K562 (cell line): Measurements from ENCODE around the gene PAAF1. TPM values are rescaled to one million over a fixed set of nuclear protein-coding genes. Genes with fewer than 3 reads are reported as not detected.
A peak's percentile ranks its signal among the peaks of the same experiment; 100 is the strongest.

Experiments used
- ATAC-seq: fragments of 200-7000 bp; cut with Tn5 transposase; 3 replicates; pipeline ENCODE4 v1.9.1; 2020; ENCODE audit warnings: moderate library complexity
- BruUV-seq: library from RNA; stranded (reverse); fragments of 400-500 nt; replicated peaks from 2 replicates; lab custom pipeline; 2021; lab: Mats Ljungman, UMichigan
- CTCF ChIA-PET: fragments of 300-600 bp; formaldehyde crosslinking; extraction: SDS; loops from one replicate; lab custom pipeline; 2021; ENCODE audit warnings: low intra/inter-chr PET ratio; lab: Yijun Ruan, JAX
- POLR2A ChIA-PET: fragments of 300-600, 350-650 bp; sonication (Branson Sonifier 250); formaldehyde crosslinking; extraction: SDS; loops from one replicate; lab custom pipeline; 2021; ENCODE audit warnings: antibody characterized with exemption, inconsistent platforms; lab: Yijun Ruan, JAX
- DNase-seq, 4 experiments: peaks; one replicate each; pipeline versions ENCODE4 v3.0.0 to v3.0.0-alpha.2; 2011 to 2018; ENCODE audit warnings: low spot score in 3 of 4, mixed read lengths in 3 of 4; ENCODE audit errors: extremely low read depth in 1 of 4
- FAIRE-seq: peaks from 2 replicates; lab custom pipeline; 2011; peaks lifted over from hg19 to GRCh38; lab: Jason Lieb, UNC
- H2AFZ ChIP-seq: 2 replicates; pipeline ENCODE4 v1.6.0; 2011; ENCODE audit warnings: low read depth, low read length, control low read depth, inconsistent platforms
- H3K27ac ChIP-seq: fragments of 200-600 bp; 3 replicates; pipeline ENCODE4 v1.8.0; 2011; ENCODE audit warnings: low read depth, mild to moderate bottlenecking, control low read depth, inconsistent platforms, low read length, moderate library complexity, mixed read lengths; ENCODE audit errors: extremely low read depth
- H3K27me3 ChIP-seq, 2 experiments: fragments of 300-600 bp in 1 of 2; 2 replicates in 1 of 2; 3 replicates in 1 of 2; pipeline versions ENCODE4 v1.6.0 to v1.8.0; 2011; ENCODE audit warnings: inconsistent platforms in 2 of 2, low read length in 2 of 2, mild to moderate bottlenecking in 1 of 2, mixed read lengths in 1 of 2, moderate library complexity in 1 of 2; ENCODE audit not compliant: control insufficient read depth in 2 of 2, insufficient read depth in 2 of 2
- H3K36me3 ChIP-seq: fragments of 300-600 bp; 3 replicates; pipeline ENCODE4 v1.8.0; 2011; ENCODE audit warnings: mild to moderate bottlenecking, low read length, inconsistent platforms; ENCODE audit not compliant: control insufficient read depth, insufficient read depth
- H3K4me1 ChIP-seq, 2 experiments: fragments of 200-600 bp in 1 of 2; replicated peaks in 1 of 2; 2 replicates in 1 of 2; 3 replicates in 1 of 2; pipeline versions ENCODE4 v1.5.1 to v1.8.0; 2011; ENCODE audit warnings: inconsistent platforms in 2 of 2, low read length in 2 of 2, mild to moderate bottlenecking in 1 of 2, mixed read lengths in 1 of 2, moderate library complexity in 1 of 2; ENCODE audit not compliant: control insufficient read depth in 2 of 2, insufficient read depth in 2 of 2
- H3K4me2 ChIP-seq: 2 replicates; pipeline ENCODE4 v1.6.1; 2011; ENCODE audit warnings: low read length, control low read depth, inconsistent platforms, mixed read lengths; ENCODE audit not compliant: insufficient read depth
- H3K4me3 ChIP-seq: fragments of 200-600 bp; sonication (generic), shearing (Covaris generic); 2 replicates; pipeline ENCODE4 v1.5.1; 2016; ENCODE audit warnings: control low read depth, inconsistent platforms
- H3K79me2 ChIP-seq: fragments of 200-600 bp; 3 replicates; pipeline ENCODE4 v1.8.0; 2011; ENCODE audit warnings: low read length, inconsistent platforms; ENCODE audit not compliant: control insufficient read depth, insufficient read depth
- H3K9ac ChIP-seq, 2 experiments: 2 replicates each; pipeline versions ENCODE4 v1.6.0 to v1.6.1; 2011; ENCODE audit warnings: low read depth in 2 of 2, low read length in 2 of 2, control low read depth in 1 of 2, inconsistent platforms in 1 of 2, mild to moderate bottlenecking in 1 of 2, mixed read lengths in 1 of 2; ENCODE audit not compliant: insufficient read depth in 1 of 2
- H3K9me1 ChIP-seq: one replicate; pipeline ENCODE4 v1.6.0; 2011; ENCODE audit warnings: inconsistent platforms, mild to moderate bottlenecking, low read length, moderate library complexity; ENCODE audit not compliant: control insufficient read depth, insufficient read depth
- H3K9me3 ChIP-seq: replicated peaks from 2 replicates; pipeline ENCODE4 v1.5.1; 2011; ENCODE audit warnings: low read depth, low read length, inconsistent platforms; ENCODE audit not compliant: control insufficient read depth, insufficient read depth
- H4K20me1 ChIP-seq: replicated peaks from 2 replicates; pipeline ENCODE4 v1.6.1; 2011; ENCODE audit warnings: low read length, inconsistent platforms, mixed read lengths; ENCODE audit not compliant: control insufficient read depth, insufficient read depth
- BCOR ChIP-seq: fragments of 450-650 bp; IDR thresholded peaks from 2 replicates; pipeline ENCODE4 v1.6.1; 2016
- FOSL1 ChIP-seq: fragments of 200-800 bp; sonication (Bioruptor generic); conservative IDR thresholded peaks from 2 replicates; pipeline ENCODE4 v1.6.1; 2016; ENCODE audit warnings: missing genetic modification characterization, missing compliant biosample characterization
- POLR2A ChIP-seq: fragments of 450-650 bp; conservative IDR thresholded peaks from 2 replicates; pipeline ENCODE4 v1.6.1; 2016
- PTBP1 ChIP-seq: fragments of 200-400 bp; formaldehyde crosslinking; IDR thresholded peaks from 2 replicates; pipeline ENCODE4 v1.6.1; 2017; ENCODE audit warnings: low read depth, low read length
- RBM25 ChIP-seq: fragments of 200-400 bp; formaldehyde crosslinking; IDR thresholded peaks from 2 replicates; pipeline ENCODE4 v1.6.1; 2018; ENCODE audit warnings: low read length, low read depth, moderate library complexity; ENCODE audit not compliant: severe bottlenecking
- SUPT5H ChIP-seq: fragments of 450-650 bp; IDR thresholded peaks from 2 replicates; pipeline ENCODE4 v1.6.1; 2016
- ZFP36 ChIP-seq: fragments of 150-350 bp; IDR thresholded peaks from 2 replicates; pipeline ENCODE4 v1.6.1; 2018; ENCODE audit warnings: low read length, low read depth; ENCODE audit not compliant: partially characterized antibody
- WGBS: fragments of 100-300 bp; shearing (Covaris generic); methylation state at CpG from one replicate; pipeline ENCODE4 v1.1.6; 2016; ENCODE audit warnings: low coverage, mixed read lengths; ENCODE audit not compliant: insufficient coverage; ENCODE audit errors: missing lambda C conversion rate; 5-methylcytosine and 5-hydroxymethylcytosine counted together
- in situ Hi-C: fragments of 300-500 bp; cut with MboI; formaldehyde crosslinking; loops from 4 replicates; pipeline ENCODE4 v1.15.0; 2018; ENCODE audit warnings: inconsistent platforms, mixed read lengths
- intact Hi-C: fragments of 100-400 bp; cut with micrococcal nuclease; formaldehyde crosslinking; loops from 2 replicates; pipeline ENCODE4 v1.14.2; 2022
- polyA plus RNA-seq, 8 experiments: library from polyadenylated mRNA; depleted of rRNA in 4 of 8; stranded (reverse) in 5 of 8; unstranded in 3 of 8; fragments of >200 nt; fragmentation: Nextera tagmentation in 2 of 8; fragmentation: Illumina TruSeq in 1 of 8; extraction: Ambion mirVana in 2 of 8; extraction: Trizol in 1 of 8; gene quantifications; 2 replicates each; pipeline versions ENCODE4 v1.2.1 to v1.2.3, GENCODE V29; 2011 to 2014; ENCODE audit warnings: inconsistent platforms in 1 of 8, missing spikeins in 1 of 8
- total RNA-seq, 7 experiments: library from RNA; depleted of rRNA in 6 of 7; stranded (reverse); fragments of >200 nt in 6 of 7; fragmentation: Illumina TruSeq in 2 of 7; extraction: Trizol in 2 of 7; gene quantifications; 2 replicates each; pipeline versions ENCODE4 v1.2.1 to v1.2.3, GENCODE V29; 2011 to 2021; ENCODE audit warnings: low replicate concordance in 1 of 7

Gene PAAF1
- total and polyA plus RNA-seq, 9 of the 15 experiments (the other 6 are each of a cell fraction or from before 2014, with no cell fraction given) = 13.5 to 78.6 (median 23.3) TPM

DNA sequence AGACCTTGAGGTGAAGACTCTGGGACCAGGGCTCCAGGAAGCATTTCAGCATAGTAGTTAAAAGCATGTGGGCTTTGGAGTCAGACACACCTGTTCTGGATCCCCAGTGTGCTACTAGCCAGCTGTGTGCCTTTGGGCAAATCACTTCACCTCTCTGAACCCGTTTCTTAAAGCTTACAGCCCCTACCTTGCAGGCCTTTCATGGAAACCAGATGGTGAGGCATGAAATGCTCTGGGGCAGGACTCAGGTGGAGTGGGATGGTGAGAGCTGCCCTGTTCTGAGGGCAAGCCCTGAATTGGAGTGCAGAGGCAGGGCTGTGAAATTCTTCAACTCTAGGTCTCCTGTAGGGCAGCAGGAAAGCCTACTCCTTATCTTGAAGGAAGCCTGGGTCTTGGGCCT, 95.4 kb downstream of the PAAF1 start:
- H3K79me2 ChIP-seq = no peaks in the 10 kb centered on the region
- H3K9ac ChIP-seq = no peak overlapping the region
- TF ChIP-seq PTBP1 (no peak), BCOR (0 out of 2 replicates have a peak, but pooled peaks have one; percentile 64), ZFP36 (peak; percentile 78), SUPT5H (0 out of 2 replicates have a peak, but pooled peaks have one; percentile 39), POLR2A (peak; percentile 50), RBM25 (peak; percentile 63), FOSL1 (tag) (no peak)
- POLR2A ChIA-PET = interaction anchor here (0.7 to 5.7 kb wide), 10 partner anchors 8 to 267 kb away, joined by 3 to 54 read pairs (median 4); partner anchors contain the start of gene UCP2
- intact Hi-C loops (no loop called here), in situ Hi-C loops (no loop called here)
- peak in 3 of 4 experiments; percentile 13 to 21 (median 17) for DNase-seq
- H3K4me3 ChIP-seq = no peak overlapping the region
- H3K4me1 ChIP-seq = peaks cover 12 to 38% of the 10 kb centered on the region in 2 experiments; a peak in 4 of 5 replicates
- peak; percentile 8 for ATAC-seq
- H3K4me2 ChIP-seq = no peak overlapping the region
- H3K27ac ChIP-seq = no peak overlapping the region
- peaks cover 14% of the 10 kb centered on the region for H4K20me1 ChIP-seq
- no peaks in the 10 kb centered on the region for H3K9me3 ChIP-seq
- BruUV-seq = no TSS peak
- H2AFZ ChIP-seq = no peak overlapping the region
- FAIRE-seq = no peak
- H3K27me3 ChIP-seq = no peaks in the 10 kb centered on the region
- H3K9me1 ChIP-seq = no peaks in the 10 kb centered on the region
- CTCF ChIA-PET = no interaction called here
- peaks cover 35% of the 10 kb centered on the region; the same call in 2 of the 3 replicates for H3K36me3 ChIP-seq
- WGBS = 71% methylated on average over 1 of the region's 1 CpG
